PC-3 (cell line): ENCODE results near the gene ADAM19. TPM values are rescaled to one million over a fixed set of nuclear protein-coding genes. Genes with fewer than 3 reads are reported as not detected.

ENCODE experiments used
- ATAC-seq: fragments of 200-7000 bp; cut with Tn5 transposase; 2 replicates; pipeline ENCODE4 v1.9.1; 2020; ENCODE audit warnings: mild to moderate bottlenecking, moderate library complexity
- BruUV-seq: library from RNA; stranded (reverse); fragments of 400-500 nt; replicated peaks from 2 replicates; lab custom pipeline; 2021; lab: Mats Ljungman, UMichigan
- CTCF ChIA-PET: fragments of 300-600 bp; sonication (Branson Sonifier 250); formaldehyde crosslinking; loops from one replicate; lab custom pipeline; 2022; ENCODE audit warnings: antibody characterized with exemption; lab: Charles Lee
- POLR2A ChIA-PET: fragments of 300-600 bp; sonication (Branson Sonifier 250); formaldehyde crosslinking; loops from one replicate; lab custom pipeline; 2022; ENCODE audit warnings: antibody characterized with exemption; ENCODE audit not compliant: unreplicated experiment; lab: Charles Lee
- DNase-seq: peaks from one replicate; pipeline ENCODE4 v3.0.0-alpha.2; 2015
- H2AFZ ChIP-seq: fragments of 300-600 bp; sonication (generic); 2 replicates; pipeline ENCODE4 v1.6.0; 2016; ENCODE audit warnings: antibody characterized with exemption, low read length
- H3F3A ChIP-seq: fragments of 300-600 bp; sonication (generic); one replicate; pipeline ENCODE4 v1.6.0; 2017; ENCODE audit warnings: antibody characterized with exemption, low read length, control low read depth, mild to moderate bottlenecking; ENCODE audit not compliant: unreplicated experiment
- H3K27ac ChIP-seq: fragments of 300-600 bp; sonication (generic); 2 replicates; pipeline ENCODE4 v1.5.1; 2016; ENCODE audit warnings: mild to moderate bottlenecking, low read length
- H3K27me3 ChIP-seq: fragments of 300-600 bp; sonication (generic); 2 replicates; pipeline ENCODE4 v1.6.1; 2016; ENCODE audit warnings: low read length, mixed read lengths
- H3K36me3 ChIP-seq: fragments of 300-600 bp; sonication (generic); 2 replicates; pipeline ENCODE4 v1.6.1; 2016; ENCODE audit warnings: low read depth, mixed run types, low read length, mixed read lengths
- H3K4me1 ChIP-seq: fragments of 300-600 bp; sonication (generic); 2 replicates; pipeline ENCODE4 v1.5.1; 2016; ENCODE audit warnings: low read length; ENCODE audit not compliant: insufficient read depth
- H3K4me2 ChIP-seq: fragments of 300-600 bp; sonication (generic); 2 replicates; pipeline ENCODE4 v1.6.0; 2016; ENCODE audit warnings: low read length
- H3K4me3 ChIP-seq: fragments of 300-600 bp; sonication (generic); 2 replicates; pipeline ENCODE4 v1.5.1; 2016; ENCODE audit warnings: mild to moderate bottlenecking, low read length, mixed read lengths
- H3K79me2 ChIP-seq: fragments of 300-600 bp; sonication (generic); 2 replicates; pipeline ENCODE4 v1.6.1; 2017; ENCODE audit warnings: low read length, mixed read lengths
- H3K9ac ChIP-seq: fragments of 300-600 bp; sonication (generic); 2 replicates; pipeline ENCODE4 v1.6.0; 2016; ENCODE audit warnings: mild to moderate bottlenecking, low read length
- H3K9me2 ChIP-seq: fragments of 300-600 bp; sonication (generic); replicated peaks from 2 replicates; pipeline ENCODE4 v1.6.1; 2016; ENCODE audit warnings: mixed run types, low read length, mixed read lengths
- H3K9me3 ChIP-seq: fragments of 300-600 bp; sonication (generic); 2 replicates; pipeline ENCODE4 v1.6.1; 2016; ENCODE audit warnings: low read length, mixed read lengths
- H4K20me1 ChIP-seq: fragments of 300-600 bp; sonication (generic); 2 replicates; pipeline ENCODE4 v1.6.1; 2016; ENCODE audit warnings: low read length, mixed read lengths
- CTCF ChIP-seq: fragments of 300-600 bp; sonication (generic); conservative IDR thresholded peaks from 2 replicates; pipeline ENCODE4 v1.5.1; 2017; ENCODE audit warnings: antibody characterized with exemption, low read depth, mild to moderate bottlenecking, low read length
- EZH2 ChIP-seq: fragments of 300-600 bp; sonication (generic); IDR thresholded peaks from one replicate; pipeline ENCODE4 v1.6.1; 2017; ENCODE audit warnings: antibody characterized with exemption, mild to moderate bottlenecking, low read length; ENCODE audit not compliant: unreplicated experiment
- EZH2phosphoT487 ChIP-seq: fragments of 300-600 bp; sonication (generic); IDR thresholded peaks from 2 replicates; pipeline ENCODE4 v1.6.1; 2018; ENCODE audit warnings: mild to moderate bottlenecking, antibody characterized with exemption, low read length, borderline replicate concordance
- intact Hi-C: fragments of 100-400 bp; cut with micrococcal nuclease; formaldehyde crosslinking; loops from 2 replicates; pipeline ENCODE4 v1.9.0; 2023
- total RNA-seq: library from RNA; depleted of rRNA; stranded (reverse); fragments of >200 nt; gene quantifications from 2 replicates; pipeline ENCODE4 v1.2.3, GENCODE V29; 2014

The ADAM19 gene
- total RNA-seq, 1 experiment from 2014 or later, result 115 TPM

GRCh38 chr5:157487358-157487757 is 88.2 kb downstream of the ADAM19 start:
- Histone ChIP-seq H3K27me3 (no peaks in the 10 kb centered on the region), H3K4me3 (no peak overlapping the region), H3K4me2 (no peak overlapping the region), H3K79me2 (no peaks in the 10 kb centered on the region), H3K9me2 (no peaks in the 10 kb centered on the region), H2AFZ (no peak overlapping the region), H3F3A (no peaks in the 10 kb centered on the region), H3K9me3 (no peaks in the 10 kb centered on the region), H3K27ac (no peak overlapping the region), H3K36me3 (peaks cover 78% of the 10 kb centered on the region), H4K20me1 (no peaks in the 10 kb centered on the region), H3K9ac (no peak overlapping the region), H3K4me1 (no peaks in the 10 kb centered on the region)
- intact Hi-C loops, result no loop called here
- ChIA-PET CTCF (no interaction called here), POLR2A (no interaction called here)
- TF ChIP-seq EZH2phosphoT487 (no peak), CTCF (no peak), EZH2 (no peak)
- no TSS peak for BruUV-seq
- no peak for DNase-seq
- ATAC-seq, result no peak

- no peak for TF ChIP-seq CTCF
- no peak for TF ChIP-seq EZH2
- no peak for TF ChIP-seq EZH2phosphoT487
- CTCF ChIA-PET, result no interaction called here
- H3K79me2 ChIP-seq, result no peaks in the 10 kb centered on the region
- DNase-seq (no peak), ATAC-seq (no peak)
- no TSS peak for BruUV-seq
- peaks cover 79% of the 10 kb centered on the region for H3K36me3 ChIP-seq
- H3K4me2 ChIP-seq, result no peak overlapping the region
- no peak overlapping the region for H3K4me3 ChIP-seq
- no peaks in the 10 kb centered on the region for H3F3A ChIP-seq
- H3K27ac ChIP-seq, result no peak overlapping the region
- intact Hi-C loops, result no loop called here
- no peak overlapping the region for H2AFZ ChIP-seq
- no peaks in the 10 kb centered on the region for H3K27me3 ChIP-seq
- POLR2A ChIA-PET, result no interaction called here
- H4K20me1 ChIP-seq, result no peaks in the 10 kb centered on the region
- H3K9ac ChIP-seq, result no peak overlapping the region
- no peaks in the 10 kb centered on the region for H3K9me3 ChIP-seq
- H3K9me2 ChIP-seq, result no peaks in the 10 kb centered on the region
- no peaks in the 10 kb centered on the region for H3K4me1 ChIP-seq
These were observed 88.7 kb downstream of the ADAM19 start for GRCh38 chr5:157486861-157487260.

- CTCF ChIA-PET, result no interaction called here
- H3K27me3 ChIP-seq, result no peaks in the 10 kb centered on the region
- intact Hi-C loops, result no loop called here
- H4K20me1 ChIP-seq, result no peaks in the 10 kb centered on the region
- no peaks in the 10 kb centered on the region for H3K9me3 ChIP-seq
- H3K9me2 ChIP-seq, result no peaks in the 10 kb centered on the region
- no peak for DNase-seq
- H3K4me2 ChIP-seq, result no peak overlapping the region
- no peaks in the 10 kb centered on the region for H3K4me1 ChIP-seq
- no TSS peak for BruUV-seq
- TF ChIP-seq CTCF (no peak), EZH2phosphoT487 (no peak), EZH2 (no peak)
- no peak overlapping the region for H3K27ac ChIP-seq
- H3F3A ChIP-seq, result no peaks in the 10 kb centered on the region
- H3K4me3 ChIP-seq, result no peak overlapping the region
- no peak overlapping the region for H3K9ac ChIP-seq
- H2AFZ ChIP-seq, result no peak overlapping the region
- no peak for ATAC-seq
- no peaks in the 10 kb centered on the region for H3K79me2 ChIP-seq
- POLR2A ChIA-PET, result no interaction called here
- H3K36me3 ChIP-seq, result peaks cover 78% of the 10 kb centered on the region
These were observed 89.3 kb downstream of the ADAM19 start for GRCh38 chr5:157486221-157486681.
